ENCODE measurements around the gene ANKRD10. TPM values are rescaled to one million over a fixed set of nuclear protein-coding genes. Genes with fewer than 3 reads are reported as not detected.

Gene ANKRD10
- total RNA-seq, 4 donors from 2014 or later, result 89.6 to 120 (median 110) TPM

DNA sequence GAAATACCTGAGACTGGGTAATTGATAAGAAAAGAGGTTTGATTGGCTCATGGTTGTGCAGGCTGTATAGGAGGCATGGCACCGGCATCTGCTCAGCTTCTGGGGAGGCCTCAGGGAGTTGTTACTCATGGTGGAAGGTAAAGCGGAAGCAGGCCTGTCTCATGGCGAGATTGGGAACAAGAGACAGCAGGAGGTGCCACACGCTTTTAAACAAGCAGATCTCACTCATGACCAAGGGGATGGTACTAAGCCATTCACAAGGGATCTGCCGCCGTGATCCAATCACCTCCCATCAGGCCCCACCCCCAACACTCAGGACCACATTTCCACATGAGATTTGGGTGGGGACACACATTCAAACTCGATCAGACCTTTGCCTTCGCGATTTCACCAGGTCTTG is 86.2 kb downstream of the ANKRD10 start:
- H3K27ac ChIP-seq (replicated peaks in 1 of 4), result no peak overlapping the region
- DNase-seq (ENCODE audit: extremely low spot score), result no peak
- H3K36me3 ChIP-seq, result no peaks in the 10 kb centered on the region
- no peak overlapping the region for H3K4me3 ChIP-seq
- TF ChIP-seq, protein P1, sequence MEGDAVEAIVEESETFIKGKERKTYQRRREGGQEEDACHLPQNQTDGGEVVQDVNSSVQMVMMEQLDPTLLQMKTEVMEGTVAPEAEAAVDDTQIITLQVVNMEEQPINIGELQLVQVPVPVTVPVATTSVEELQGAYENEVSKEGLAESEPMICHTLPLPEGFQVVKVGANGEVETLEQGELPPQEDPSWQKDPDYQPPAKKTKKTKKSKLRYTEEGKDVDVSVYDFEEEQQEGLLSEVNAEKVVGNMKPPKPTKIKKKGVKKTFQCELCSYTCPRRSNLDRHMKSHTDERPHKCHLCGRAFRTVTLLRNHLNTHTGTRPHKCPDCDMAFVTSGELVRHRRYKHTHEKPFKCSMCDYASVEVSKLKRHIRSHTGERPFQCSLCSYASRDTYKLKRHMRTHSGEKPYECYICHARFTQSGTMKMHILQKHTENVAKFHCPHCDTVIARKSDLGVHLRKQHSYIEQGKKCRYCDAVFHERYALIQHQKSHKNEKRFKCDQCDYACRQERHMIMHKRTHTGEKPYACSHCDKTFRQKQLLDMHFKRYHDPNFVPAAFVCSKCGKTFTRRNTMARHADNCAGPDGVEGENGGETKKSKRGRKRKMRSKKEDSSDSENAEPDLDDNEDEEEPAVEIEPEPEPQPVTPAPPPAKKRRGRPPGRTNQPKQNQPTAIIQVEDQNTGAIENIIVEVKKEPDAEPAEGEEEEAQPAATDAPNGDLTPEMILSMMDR (IDR thresholded peaks at IDR 0.05), result no peak
- no peak for TF ChIP-seq POLR2AphosphoS5 (IDR thresholded peaks at IDR 0.05)
- TF ChIP-seq POLR2A (IDR thresholded peaks at IDR 0.05; ENCODE audit: low read depth), result no peak
- no peak for TF ChIP-seq EP300 (IDR thresholded peaks at IDR 0.05)
- H3K27me3 ChIP-seq, result peaks cover 0 to 27% (median 0%) of the 10 kb centered on the region in 4 donors
- no peaks in the 10 kb centered on the region for H3K4me1 ChIP-seq
- WGBS, result 88% methylated on average over 9 of the region's 9 CpGs
- no peaks in the 10 kb centered on the region for H3K9me3 ChIP-seq
- intact Hi-C loops (cut with DNase I), result no loop called here

Small RNA genes lying within 50 kb of the gene (small RNA-seq; reads per million reads assigned to genes)
- gene AL442128.1, result 0 reads per million in 3 donors

Other genes starting within 250 kb of the ANKRD10 start
- 10 to 100 TPM; 32.9 to 56.9 (median 40.2) TPM for gene CARS2, start 209.0 kb downstream of the ANKRD10 start, total RNA-seq
- 10 to 100 TPM; 17.2 to 25.5 (median 23.2) TPM for gene ING1, start 201.4 kb downstream of the ANKRD10 start, total RNA-seq
- 10 to 100 TPM; 36.0 to 53.6 (median 45.1) TPM for gene ARHGEF7, start 200.2 kb upstream of the ANKRD10 start, total RNA-seq